Endodermal cell (in vitro differentiated cells): ENCODE results near the gene NUCB2. TPM values are rescaled to one million over a fixed set of nuclear protein-coding genes. Genes with fewer than 3 reads are reported as not detected.

Source experiments
- DNase-seq: peaks from one replicate; pipeline ENCODE4 v3.0.0-alpha.2; 2017
- H3K27ac ChIP-seq: 2 replicates; pipeline ENCODE4 v1.5.1; 2013; ENCODE audit warnings: mild to moderate bottlenecking, low read depth, low read length, moderate library complexity
- H3K27me3 ChIP-seq: 2 replicates; pipeline ENCODE4 v1.6.1; 2013; ENCODE audit warnings: mild to moderate bottlenecking, low read length, moderate library complexity; ENCODE audit not compliant: insufficient read depth, control insufficient read depth, poor library complexity, severe bottlenecking
- H3K36me3 ChIP-seq: 2 replicates; pipeline ENCODE4 v1.7.0; 2013; ENCODE audit warnings: mild to moderate bottlenecking, low read length, moderate library complexity; ENCODE audit not compliant: control insufficient read depth, insufficient read depth
- H3K4me1 ChIP-seq: one replicate; pipeline ENCODE4 v1.7.0; 2013; ENCODE audit warnings: low read length; ENCODE audit not compliant: control insufficient read depth, insufficient read depth
- H3K4me3 ChIP-seq: 2 replicates; pipeline ENCODE4 v1.5.1; 2013; ENCODE audit warnings: mild to moderate bottlenecking, low read length, moderate library complexity
- H3K9ac ChIP-seq: 2 replicates; pipeline ENCODE4 v1.6.1; 2013; ENCODE audit warnings: mild to moderate bottlenecking, low read length, moderate library complexity; ENCODE audit not compliant: poor library complexity, severe bottlenecking; ENCODE audit errors: extremely low read depth
- H3K9me3 ChIP-seq: 2 replicates; pipeline ENCODE4 v1.6.1; 2013; ENCODE audit warnings: mild to moderate bottlenecking, low read length, moderate library complexity; ENCODE audit not compliant: control insufficient read depth
- H3K27ac Mint-ChIP-seq: 2 replicates; pipeline ENCODE4 v1.8.0; 2020; ENCODE audit warnings: mixed read lengths
- H3K27me3 Mint-ChIP-seq: 2 replicates; pipeline ENCODE4 v1.8.0; 2021; ENCODE audit warnings: mild to moderate bottlenecking, mixed read lengths; ENCODE audit not compliant: insufficient read depth
- H3K36me3 Mint-ChIP-seq: 2 replicates; pipeline ENCODE4 v1.8.0; 2020; ENCODE audit warnings: low read depth, mixed read lengths
- H3K4me1 Mint-ChIP-seq: 2 replicates; pipeline ENCODE4 v1.8.0; 2020; ENCODE audit warnings: mixed read lengths
- H3K4me3 Mint-ChIP-seq: 2 replicates; pipeline ENCODE4 v1.8.0; 2020; ENCODE audit warnings: mild to moderate bottlenecking, moderate library complexity, mixed read lengths
- H3K9me3 Mint-ChIP-seq: 2 replicates; pipeline ENCODE4 v1.8.0; 2020; ENCODE audit warnings: mild to moderate bottlenecking, mixed read lengths
- CTCF ChIP-seq: fragments of 200-600 bp; sonication (generic); conservative IDR thresholded peaks from 2 replicates; pipeline ENCODE4 v1.5.0; 2021; ENCODE audit warnings: antibody characterized with exemption, mild to moderate bottlenecking
- WGBS, 2 experiments: methylation state at CpG; one replicate each; pipeline versions ENCODE4 v1.1.5 to v1.1.7; 2013; ENCODE audit warnings: missing lambda C conversion rate in 2 of 2, mixed read lengths in 1 of 2; ENCODE audit not compliant: insufficient coverage in 1 of 2, insufficient read length in 1 of 2; 5-methylcytosine and 5-hydroxymethylcytosine counted together
- total RNA-seq, 2 donors: library from RNA; stranded (reverse); fragmentation: NEBNext Ultra II Directional in 1 of 2; extraction: Animal tissue kit (Norgen Biotek cat#: 25700) in 1 of 2; gene quantifications; 2 replicates in 1 of 2; 3 replicates in 1 of 2; pipeline ENCODE4 v1.2.1, GENCODE V29; 2021

The NUCB2 gene
- total RNA-seq, 2 donors from 2014 or later: 52.4 to 64.6 TPM

- no peak overlapping the region for H3K27ac Mint-ChIP-seq
- no peaks in the 10 kb centered on the region for H3K9me3 Mint-ChIP-seq
- no peaks in the 10 kb centered on the region for H3K4me1 Mint-ChIP-seq
- no peak for DNase-seq
- no peak for TF ChIP-seq CTCF
- 69 to 75% methylated on average over 4 of the region's 4 CpGs for WGBS, 2 experiments
- Histone ChIP-seq H3K4me1 (no peaks in the 10 kb centered on the region), H3K27ac (no peak overlapping the region), H3K27me3 (no peaks in the 10 kb centered on the region), H3K4me3 (no peak overlapping the region), H3K36me3 (no peaks in the 10 kb centered on the region), H3K9me3 (no peaks in the 10 kb centered on the region), H3K9ac (no peak overlapping the region)
- H3K36me3 Mint-ChIP-seq: no peaks in the 10 kb centered on the region
- no peaks in the 10 kb centered on the region for H3K27me3 Mint-ChIP-seq
- H3K4me3 Mint-ChIP-seq: no peak overlapping the region
Observed at GRCh38 chr11:17252704-17253103, 23.8 kb upstream of the NUCB2 start.

GRCh38 chr11:17256512-17256911 is 20.0 kb upstream of the NUCB2 start:
- H3K27ac ChIP-seq: no peak overlapping the region
- no peaks in the 10 kb centered on the region for H3K4me1 Mint-ChIP-seq
- TF ChIP-seq CTCF: no peak
- H3K9ac ChIP-seq: no peak overlapping the region
- H3K27me3 Mint-ChIP-seq: no peaks in the 10 kb centered on the region
- H3K36me3 ChIP-seq: no peaks in the 10 kb centered on the region
- H3K9me3 Mint-ChIP-seq: no peaks in the 10 kb centered on the region
- no peak overlapping the region for H3K27ac Mint-ChIP-seq
- no peaks in the 10 kb centered on the region for H3K4me1 ChIP-seq
- no peaks in the 10 kb centered on the region for H3K36me3 Mint-ChIP-seq
- H3K27me3 ChIP-seq: no peaks in the 10 kb centered on the region
- no peak for DNase-seq
- H3K9me3 ChIP-seq: no peaks in the 10 kb centered on the region
- H3K4me3 ChIP-seq: no peak overlapping the region
- H3K4me3 Mint-ChIP-seq: no peak overlapping the region
- WGBS, 2 experiments: 100% methylated on average over 1 to 3 of the region's 3 CpGs

- H3K4me3 Mint-ChIP-seq: no peak overlapping the region
- Histone ChIP-seq H3K9ac (no peak overlapping the region), H3K4me3 (no peak overlapping the region), H3K9me3 (no peaks in the 10 kb centered on the region), H3K27me3 (no peaks in the 10 kb centered on the region), H3K4me1 (no peaks in the 10 kb centered on the region), H3K27ac (no peak overlapping the region), H3K36me3 (no peaks in the 10 kb centered on the region)
- no CpG with 5 or more reads among the region's 1 CpG for WGBS, 2 experiments
- no peaks in the 10 kb centered on the region for H3K36me3 Mint-ChIP-seq
- H3K4me1 Mint-ChIP-seq: no peaks in the 10 kb centered on the region
- H3K27me3 Mint-ChIP-seq: no peaks in the 10 kb centered on the region
- DNase-seq: no peak
- H3K27ac Mint-ChIP-seq: no peak overlapping the region
- no peak for TF ChIP-seq CTCF
- H3K9me3 Mint-ChIP-seq: no peaks in the 10 kb centered on the region
Observed at GRCh38 chr11:17257196-17257595, 19.3 kb upstream of the NUCB2 start.
